HCEC 1CT (cell line): ENCODE results near the gene PIAS3.
"Not testable (repeated sequence)": the region's sequence is repeated elsewhere in the genome, so short reads cannot be mapped to it uniquely, and the experiment has no call there.

ENCODE experiments used
- DNase-seq: peaks from one replicate; pipeline ENCODE4 v3.0.0-alpha.2; 2017

PIAS3 gene

GRCh38 chr1:145871994-145872924, 13.4 kb upstream of the PIAS3 start:
- peak; percentile 69 for DNase-seq

GRCh38 chr1:145868232-145868631, 9.4 kb upstream of the PIAS3 start:
- DNase-seq = no peak

GRCh38 chr1:145863282-145864018, 4.6 kb upstream of the PIAS3 start:
- no peak for DNase-seq

- peak; percentile 89 for DNase-seq
Observed at GRCh38 chr1:145859491-145860023, 676 bp upstream of the PIAS3 start.

GRCh38 chr1:145858238-145858900, 512 bp downstream of the PIAS3 start:
- peak; percentile 14 for DNase-seq

- DNase-seq = no peak
Observed at GRCh38 chr1:145857170-145857569, 1.7 kb downstream of the PIAS3 start.

GRCh38 chr1:145855426-145855948, 3.4 kb downstream of the PIAS3 start:
- DNase-seq = no peak

GRCh38 chr1:145849356-145850160, 9.3 kb downstream of the PIAS3 start:
- DNase-seq = peak; percentile 68

- no peak for DNase-seq
Observed at GRCh38 chr1:145847827-145848226, 11.1 kb downstream of the PIAS3 start.

DNA sequence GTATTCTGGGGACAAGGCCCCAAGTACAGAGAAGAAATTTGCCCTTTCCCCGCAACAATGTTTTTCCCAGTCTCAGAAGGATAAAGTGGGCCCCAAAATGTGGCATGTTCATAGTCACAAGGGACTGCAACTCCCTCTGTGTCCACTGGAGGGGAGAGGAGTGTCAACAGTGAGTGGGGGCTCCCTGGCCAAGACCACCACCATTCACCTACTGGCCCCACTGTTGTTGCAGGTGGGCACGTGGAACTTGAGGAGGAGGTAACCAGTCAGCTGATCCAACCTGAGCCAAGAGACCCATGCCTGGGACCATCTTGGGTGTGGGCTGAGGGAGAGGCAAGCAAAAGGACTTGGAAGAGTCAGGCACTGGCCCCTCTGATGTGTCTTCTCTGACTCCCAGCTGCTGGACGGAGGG, 12.7 kb downstream of the PIAS3 start:
- peak; percentile 18 for DNase-seq

DNA sequence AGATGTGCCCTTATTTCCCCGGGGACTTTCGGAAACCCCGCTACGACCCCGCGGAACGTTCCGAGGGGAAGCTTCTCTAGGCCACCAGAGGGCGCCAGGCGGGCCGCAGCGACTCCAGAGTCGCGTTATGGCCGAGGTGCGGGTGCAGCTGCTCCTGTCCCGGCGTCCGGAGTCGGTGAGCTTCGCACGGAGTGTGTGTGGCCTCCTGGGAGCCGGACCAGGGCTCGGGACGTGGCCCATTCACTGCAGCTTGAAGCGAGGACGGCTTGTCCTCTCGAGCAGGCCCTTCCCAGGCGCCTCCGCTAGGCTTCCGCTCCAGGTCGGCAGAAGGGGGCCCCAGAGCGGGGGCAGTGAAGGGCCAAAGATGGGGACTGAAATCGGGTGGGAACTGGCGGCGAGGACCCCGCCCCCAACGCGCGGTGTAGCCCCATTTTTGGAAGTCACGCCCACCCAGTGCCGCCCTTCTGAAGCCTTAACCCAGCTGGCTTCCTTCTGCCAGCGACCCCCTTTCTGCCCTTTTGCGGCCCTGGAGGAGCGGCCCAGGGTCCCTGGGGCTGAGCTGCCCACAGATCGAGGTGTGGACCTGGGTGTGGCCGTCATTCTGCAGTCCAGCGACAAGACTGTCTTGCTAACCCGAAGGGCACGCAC, 13.2 kb downstream of the PIAS3 start, which contains the start of gene NUDT17:
NUDT17 (plus strand) TSS at position 117 of the 648 bp plus-strand sequence; CDS start at position 128, 11 bp downstream.
- DNase-seq = peak; percentile 68

GRCh38 chr1:145845144-145845513, 13.8 kb downstream of the PIAS3 start:
- no peak for DNase-seq

DNA sequence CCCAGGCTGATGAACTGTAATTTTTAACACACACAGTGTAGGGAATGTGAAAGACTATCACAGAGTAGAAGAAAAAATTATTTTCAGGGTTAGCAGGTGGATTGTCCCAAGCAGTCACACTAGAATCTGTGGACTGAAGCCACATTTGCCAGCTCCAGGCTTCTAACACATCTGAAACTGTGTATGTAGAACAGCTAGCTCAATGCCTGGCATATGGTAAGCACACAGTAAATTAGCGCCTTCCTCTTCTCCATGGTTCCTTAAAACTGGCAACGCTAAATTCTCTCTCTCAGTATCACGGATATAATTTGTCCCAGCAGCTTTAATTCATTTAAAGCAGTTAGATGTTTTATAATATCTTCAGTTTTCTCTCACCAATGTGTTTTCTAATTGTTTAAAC, 15.8 kb downstream of the PIAS3 start:
- no peak for DNase-seq

- DNase-seq = no peak
Observed at GRCh38 chr1:145837656-145838055, 21.2 kb downstream of the PIAS3 start.

GRCh38 chr1:145830810-145831209, 28.1 kb downstream of the PIAS3 start:
- not testable (repeated sequence) for DNase-seq

DNA sequence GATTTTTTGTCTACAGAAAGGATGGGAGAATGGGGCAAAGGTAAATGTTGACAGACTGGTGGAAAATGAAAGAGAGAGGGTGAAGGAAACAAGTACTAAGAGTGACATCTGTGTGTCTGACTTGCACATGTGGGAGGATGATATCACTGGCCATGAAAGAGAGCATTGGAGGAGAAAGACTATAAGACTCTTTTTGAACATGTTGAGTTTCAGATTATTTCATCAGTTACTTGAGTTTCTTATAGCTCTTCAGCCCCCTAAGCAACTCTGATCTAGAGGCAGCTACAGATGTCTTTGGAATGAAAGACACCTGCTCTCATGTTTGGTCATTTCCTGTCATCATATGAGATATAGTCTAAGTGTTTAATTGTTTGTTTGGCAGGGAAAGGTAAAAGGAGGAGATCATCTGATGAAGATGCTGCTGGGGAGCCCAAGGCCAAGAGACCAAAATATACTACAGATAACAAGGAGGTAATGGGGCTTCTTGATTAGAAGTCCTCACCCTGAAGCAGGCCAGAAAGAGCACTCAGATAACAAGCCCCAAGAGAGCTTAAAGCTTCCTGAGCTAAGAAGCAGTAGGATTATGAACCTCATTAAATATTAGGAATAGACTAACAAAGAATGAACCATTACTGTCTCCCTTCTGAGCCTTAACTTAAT, 30.4 kb downstream of the PIAS3 start:
- DNase-seq = no peak

GRCh38 chr1:145827966-145828365, 30.9 kb downstream of the PIAS3 start:
- DNase-seq = no peak

DNA sequence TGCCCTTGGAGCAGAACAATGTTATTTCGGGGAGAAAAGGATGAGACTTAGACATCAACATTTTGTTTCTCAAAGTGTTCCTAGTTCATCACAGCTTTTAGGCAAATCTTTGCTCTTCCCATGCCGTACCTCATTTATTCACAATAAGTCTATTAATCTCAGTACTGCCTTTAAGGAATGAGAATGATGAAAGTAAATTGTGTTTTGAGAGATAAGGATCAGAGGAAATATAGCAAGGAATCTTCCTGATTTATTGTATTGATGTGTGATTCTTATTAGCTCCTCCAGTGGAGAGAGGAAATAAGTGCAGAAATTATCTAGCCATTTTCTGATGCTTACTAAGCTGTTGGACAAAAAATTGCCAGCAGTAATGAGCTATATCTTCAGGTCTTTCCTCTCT, 32.9 kb downstream of the PIAS3 start:
- no peak for DNase-seq

- DNase-seq = no peak
Observed at GRCh38 chr1:145824499-145824842, 34.4 kb downstream of the PIAS3 start.

- peak; percentile 92 for DNase-seq
Observed at GRCh38 chr1:145823565-145824498, 35.0 kb downstream of the PIAS3 start, which contains the start of the genes POLR3C and RNF115. Gene POLR3C (plus strand): TSS chr1:145824200. CDS start chr1:145825777, 1,577 bp downstream. Gene RNF115 (minus strand): TSS chr1:145824095. CDS start chr1:145823873, 222 bp downstream.
